HG03095 (cell line): Measurements from ENCODE around the gene SPTA1.

ENCODE experiments used
- ATAC-seq: cut with Tn5 transposase; IDR thresholded peaks from one replicate; pipeline ENCODE4 v1.9.1; 2021; ENCODE audit warnings: moderate library complexity; ENCODE audit not compliant: unreplicated experiment

Gene SPTA1

DNA sequence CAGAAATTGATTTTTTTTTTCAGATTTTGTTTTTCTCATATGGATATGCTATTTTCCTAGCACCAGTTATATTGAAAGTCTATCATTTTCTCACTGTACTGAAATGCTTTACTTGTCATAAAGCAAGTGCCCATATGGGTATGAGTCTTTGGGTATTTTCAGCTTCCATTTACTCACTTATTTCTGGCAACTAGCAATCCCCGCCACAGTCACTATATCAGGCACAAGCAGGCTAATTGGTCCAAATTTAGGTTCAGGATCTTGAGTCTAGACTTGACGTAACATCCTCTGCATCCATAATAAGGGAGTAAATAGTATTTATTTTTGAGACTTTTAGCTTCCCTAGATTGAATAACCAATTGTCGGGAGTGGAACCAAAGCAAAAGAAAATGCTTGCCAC lies 109.0 kb downstream of the SPTA1 start:
- no peak for ATAC-seq

DNA sequence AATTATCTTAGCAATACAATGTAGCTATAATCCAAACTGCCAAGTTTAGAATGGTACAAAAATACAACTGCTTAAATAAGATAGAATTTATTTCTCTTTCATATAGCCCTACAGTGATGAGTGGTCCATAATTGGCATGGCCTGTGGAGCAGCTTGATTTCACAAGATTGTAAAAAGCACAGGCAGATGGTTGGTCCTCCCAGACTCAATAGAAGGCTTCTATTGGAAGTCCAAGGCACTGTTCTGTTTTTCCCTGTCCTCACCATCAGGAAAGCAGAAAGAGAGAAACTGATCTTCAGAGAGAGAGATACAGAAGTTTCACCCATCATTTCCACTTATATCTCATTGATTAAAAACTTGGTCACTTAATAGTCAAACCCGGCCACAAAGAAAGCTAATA lies 114.3 kb downstream of the SPTA1 start:
- no peak for ATAC-seq

DNA sequence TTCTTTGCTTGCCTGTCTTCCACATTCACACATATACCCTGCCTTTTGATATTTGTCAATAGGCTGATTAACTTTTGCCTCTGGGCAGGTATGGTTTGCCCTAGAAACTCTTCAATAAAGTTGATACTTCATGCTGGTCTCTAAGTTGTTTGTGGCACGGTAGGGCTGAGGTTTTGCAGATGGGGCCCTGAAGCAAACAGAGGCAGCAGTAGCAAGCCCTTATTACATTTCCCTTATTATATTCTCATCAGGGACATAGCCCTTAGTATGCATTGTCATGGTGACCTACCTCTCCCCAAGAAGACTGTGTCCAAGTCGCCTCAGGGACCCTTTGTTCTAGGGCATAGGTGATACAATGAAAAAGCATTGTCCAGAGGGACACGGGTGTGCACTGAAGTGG lies 116.0 kb downstream of the SPTA1 start, which contains the start of gene OR6P1:
TSS of gene OR6P1 (minus strand) at position 101 of the 400 bp plus-strand sequence. CDS start 6,976 bp downstream, outside the sequence.
- no peak for ATAC-seq

DNA sequence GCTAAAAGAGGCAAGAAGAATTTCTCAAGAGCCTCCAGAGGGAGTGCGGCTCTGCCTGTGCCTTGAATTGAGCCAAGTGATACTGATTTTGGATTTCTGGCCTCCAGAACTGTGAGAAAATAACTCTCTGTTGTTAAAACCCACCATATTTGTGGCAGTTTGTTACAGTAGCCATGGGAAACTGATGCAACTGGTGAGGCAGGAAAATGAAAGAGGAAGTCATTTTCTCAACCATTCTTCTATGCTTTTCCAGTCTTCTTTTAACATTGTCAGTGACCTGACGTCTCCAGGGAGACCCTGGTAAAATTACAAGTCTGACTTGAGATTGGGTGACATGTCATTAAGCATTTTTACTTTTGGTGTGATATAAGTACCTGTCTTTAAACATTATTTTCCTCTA lies 121.9 kb downstream of the SPTA1 start:
- no peak for ATAC-seq

DNA sequence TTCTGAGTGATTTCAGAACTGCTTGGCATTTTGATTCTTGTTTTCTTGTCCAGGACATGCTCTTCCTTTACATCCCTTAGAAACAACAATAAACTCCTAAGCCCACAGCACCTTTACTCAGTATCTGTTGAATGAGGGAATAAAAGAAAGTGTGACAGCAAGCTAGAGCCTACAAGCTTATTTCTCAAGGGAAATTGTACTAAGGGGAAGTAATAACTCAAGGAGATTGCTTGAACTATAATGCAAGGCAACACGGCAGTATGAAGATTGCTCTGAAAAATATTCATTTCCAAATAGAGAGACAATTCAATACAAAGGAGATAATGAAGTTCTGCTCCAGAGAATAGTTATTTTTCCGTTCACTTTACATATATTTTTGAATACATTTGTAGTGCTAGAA lies 122.7 kb downstream of the SPTA1 start:
- no peak for ATAC-seq
